Activated CD8-positive, alpha-beta memory T cell treated with anti-CD3 and anti-CD28 coated beads, Interleukin-2, amount 10 ng/mL, durations not matched to agents 7 days and 5 days (primary cell): ENCODE measurements around the gene NEDD4. TPM values are rescaled to one million over a fixed set of nuclear protein-coding genes. Genes with fewer than 3 reads are reported as not detected.
A peak's percentile ranks its signal among the peaks of the same experiment; 100 is the strongest.

Experiments used
- ATAC-seq: fragments of 150-1000 bp; cut with Tn5 transposase; one replicate; pipeline ENCODE4 v1.10.0; 2021; ENCODE audit warnings: moderate library complexity
- CTCF ChIA-PET: fragments of 350-600 bp; sonication (Branson Sonifier 250); formaldehyde crosslinking; loops from one replicate; lab custom pipeline; 2021; ENCODE audit warnings: antibody characterized with exemption; lab: Charles Lee
- DNase-seq: peaks from one replicate; pipeline ENCODE4 v3.0.0-alpha.2; 2020
- H3K27ac Mint-ChIP-seq: one replicate; pipeline ENCODE4 v1.8.0; 2021; ENCODE audit warnings: mild to moderate bottlenecking, mixed read lengths
- H3K27me3 Mint-ChIP-seq: one replicate; pipeline ENCODE4 v1.8.0; 2021; ENCODE audit warnings: mixed read lengths
- H3K36me3 Mint-ChIP-seq: one replicate; pipeline ENCODE4 v1.8.0; 2021; ENCODE audit warnings: mild to moderate bottlenecking, mixed read lengths
- H3K4me1 Mint-ChIP-seq: one replicate; pipeline ENCODE4 v1.8.0; 2021; ENCODE audit warnings: mixed read lengths
- H3K4me3 Mint-ChIP-seq: one replicate; pipeline ENCODE4 v1.8.0; 2021; ENCODE audit warnings: mild to moderate bottlenecking, moderate library complexity, mixed read lengths
- H3K9me3 Mint-ChIP-seq: one replicate; pipeline ENCODE4 v1.8.0; 2022; ENCODE audit warnings: low read depth, mixed read lengths
- total RNA-seq, 2 experiments: library from RNA; stranded (reverse); gene quantifications; one replicate each; pipeline ENCODE4 v1.2.3, GENCODE V29; 2021

NEDD4 gene
- total RNA-seq, 2 experiments from 2014 or later: 9.9 to 14.9 TPM

DNA sequence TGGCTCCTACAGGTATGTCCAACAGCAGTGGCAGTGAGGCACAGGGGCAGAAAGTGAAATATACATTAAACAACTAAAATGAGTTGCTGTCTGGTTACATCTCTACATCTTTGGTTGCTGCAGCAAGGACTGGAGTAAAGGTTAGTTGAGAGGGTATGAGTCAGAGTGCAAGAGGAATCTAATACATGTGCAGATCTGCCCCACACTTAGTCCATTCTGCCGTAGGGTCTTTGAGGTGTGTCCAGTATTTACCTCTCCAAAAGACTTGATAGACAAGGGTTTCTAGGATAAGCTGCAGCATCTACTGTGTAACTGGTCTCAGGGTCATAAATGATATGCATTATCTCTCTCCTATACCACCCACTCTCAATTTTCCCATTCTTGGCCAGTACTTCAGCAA lies 6.2 kb upstream of the NEDD4 start:
- H3K4me1 Mint-ChIP-seq: no peaks in the 10 kb centered on the region
- no peak overlapping the region for H3K4me3 Mint-ChIP-seq
- no peak for ATAC-seq
- H3K27me3 Mint-ChIP-seq: peaks cover 63% of the 10 kb centered on the region
- H3K36me3 Mint-ChIP-seq: peaks cover 3% of the 10 kb centered on the region
- CTCF ChIA-PET: no interaction called here
- no peak overlapping the region for H3K27ac Mint-ChIP-seq
- DNase-seq: no peak
- H3K9me3 Mint-ChIP-seq: no peaks in the 10 kb centered on the region

GRCh38 chr15:55998478-55998877 lies 5.1 kb upstream of the NEDD4 start:
- Mint-ChIP-seq H3K4me1 (peaks cover 4% of the 10 kb centered on the region), H3K36me3 (peaks cover 3% of the 10 kb centered on the region), H3K27ac (no peak overlapping the region), H3K27me3 (peaks cover 69% of the 10 kb centered on the region), H3K4me3 (no peak overlapping the region), H3K9me3 (no peaks in the 10 kb centered on the region)
- DNase-seq: no peak
- CTCF ChIA-PET: no interaction called here
- ATAC-seq: no peak

DNA sequence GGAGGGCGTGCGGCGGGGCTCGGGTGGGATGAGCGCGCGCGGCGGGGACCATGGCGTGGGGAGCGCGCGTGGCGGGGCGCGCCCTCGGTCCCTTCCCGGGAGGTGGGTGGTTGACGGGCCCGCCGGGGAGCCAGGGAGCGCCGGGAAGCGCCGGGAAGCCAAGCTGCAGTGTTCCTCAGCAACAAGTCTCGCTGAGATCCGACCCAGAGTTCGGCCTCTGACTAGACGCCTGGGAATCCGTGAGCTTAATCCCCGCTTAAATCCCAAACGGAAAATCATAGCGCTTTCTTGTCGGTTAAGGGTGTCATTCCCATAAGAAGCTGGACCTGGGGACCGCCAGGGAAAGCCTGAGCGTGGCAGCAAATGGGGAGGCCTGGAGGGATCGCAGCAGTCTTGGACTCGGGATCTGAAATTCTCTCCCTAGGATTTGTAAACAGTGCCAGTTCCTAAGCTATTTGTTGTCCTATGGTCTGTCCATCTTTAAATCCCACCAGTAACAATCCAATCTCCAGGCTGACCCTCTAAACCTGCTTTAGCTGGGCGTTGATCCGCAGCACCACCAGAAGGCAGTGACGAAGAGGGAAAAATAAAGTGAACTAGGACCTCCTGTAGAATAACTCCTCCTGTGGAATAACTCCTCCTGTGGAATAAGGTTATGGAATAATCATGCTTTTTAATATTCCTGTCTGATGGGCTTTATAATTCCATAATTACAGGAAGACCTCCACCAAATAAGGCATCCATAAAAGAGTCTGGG lies 570 bp upstream of the NEDD4 start:
- Mint-ChIP-seq H3K4me1 (peaks cover 16% of the 10 kb centered on the region), H3K27ac (peak overlapping the region; percentile 58), H3K27me3 (peaks cover 45% of the 10 kb centered on the region), H3K36me3 (peaks cover 5% of the 10 kb centered on the region), H3K9me3 (no peaks in the 10 kb centered on the region), H3K4me3 (peak overlapping the region; percentile 85)
- DNase-seq (no peak), ATAC-seq (no peak)
- CTCF ChIA-PET: interaction anchor here (0.7 to 1.5 kb wide), 6 partner anchors 48 to 255 kb away, joined by 3 read pairs; no protein-coding TSS in a partner anchor

DNA sequence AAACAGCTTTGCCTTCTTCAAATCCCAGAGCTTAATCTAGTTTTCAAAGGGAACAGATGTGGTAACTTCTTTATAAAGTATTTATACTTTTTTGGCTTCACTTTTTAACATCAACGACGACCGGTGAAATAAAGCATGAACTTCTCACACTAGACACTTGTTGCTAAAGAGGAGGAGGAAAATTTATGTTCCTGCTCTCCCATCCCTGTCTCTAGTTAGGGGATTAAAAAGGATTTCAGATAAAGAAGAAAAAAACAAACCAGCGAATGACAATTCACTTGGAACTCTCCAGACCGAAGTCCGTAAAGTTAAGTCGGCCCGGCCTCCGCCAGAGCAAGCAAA lies 672 bp downstream of the NEDD4 start:
- ATAC-seq (no peak), DNase-seq (no peak)
- H3K36me3 Mint-ChIP-seq: peaks cover 7% of the 10 kb centered on the region
- peaks cover 33% of the 10 kb centered on the region for H3K27me3 Mint-ChIP-seq
- CTCF ChIA-PET: interaction anchor here (1.0 to 2.0 kb wide), 5 partner anchors 9 to 253 kb away, joined by 3 to 10 read pairs (median 3); no protein-coding TSS in a partner anchor
- H3K9me3 Mint-ChIP-seq: no peaks in the 10 kb centered on the region
- peak overlapping the region; percentile 85 for H3K4me3 Mint-ChIP-seq
- H3K27ac Mint-ChIP-seq: peak overlapping the region; percentile 42
- peaks cover 16% of the 10 kb centered on the region for H3K4me1 Mint-ChIP-seq

DNA sequence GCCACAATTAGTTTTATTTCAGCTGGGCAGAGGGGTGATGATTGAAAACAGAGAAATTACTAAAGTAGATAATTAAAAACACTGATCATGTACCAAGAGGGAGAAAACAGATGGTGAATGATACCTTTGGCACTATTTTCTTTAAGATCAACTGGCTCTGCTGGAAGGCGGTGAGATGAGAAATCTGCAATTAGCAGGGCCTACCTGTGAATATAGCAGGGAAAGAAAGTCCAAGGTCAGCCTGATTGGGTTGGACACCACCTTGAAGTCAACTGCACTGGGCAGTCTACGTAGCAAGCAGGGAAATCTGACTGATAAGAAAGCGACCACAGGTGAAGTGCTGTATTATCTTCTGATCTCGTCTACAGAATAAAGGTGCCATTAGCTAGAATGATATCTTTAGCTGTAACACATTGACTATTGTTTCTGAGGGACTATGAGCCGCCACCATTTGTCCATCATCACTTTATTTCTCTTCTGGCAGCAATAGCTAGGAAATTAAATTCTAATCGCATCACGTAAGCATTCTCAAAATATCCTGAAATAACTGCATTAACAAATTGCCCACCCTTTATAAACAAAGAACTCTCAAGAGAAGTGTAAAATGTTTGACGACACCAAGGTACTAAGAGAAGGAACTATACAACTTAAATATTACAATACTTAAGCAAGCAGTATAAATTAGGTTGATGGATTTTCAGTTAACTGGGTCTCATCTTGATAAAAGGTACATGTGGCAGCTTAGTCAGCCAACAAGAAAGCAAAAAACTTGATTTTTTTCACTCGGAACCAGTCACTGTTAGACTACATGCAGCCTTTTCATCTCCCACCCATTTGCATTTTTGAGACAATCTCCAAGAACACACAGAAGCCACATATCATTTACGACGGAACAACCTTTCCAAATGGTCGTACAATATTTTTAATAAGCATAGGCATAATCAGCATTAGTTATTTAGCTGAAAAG lies 1.3 kb downstream of the NEDD4 start:
- Mint-ChIP-seq H3K4me3 (peak overlapping the region; percentile 85), H3K4me1 (peaks cover 16% of the 10 kb centered on the region), H3K9me3 (no peaks in the 10 kb centered on the region), H3K36me3 (peaks cover 7% of the 10 kb centered on the region), H3K27me3 (peaks cover 29% of the 10 kb centered on the region), H3K27ac (no peak overlapping the region)
- ATAC-seq (no peak), DNase-seq (no peak)
- CTCF ChIA-PET: interaction anchor here (1.0 to 2.0 kb wide), 6 partner anchors 9 to 254 kb away, joined by 3 to 10 read pairs (median 3); no protein-coding TSS in a partner anchor

GRCh38 chr15:55990998-55991397 lies 2.4 kb downstream of the NEDD4 start:
- Mint-ChIP-seq H3K4me1 (peaks cover 16% of the 10 kb centered on the region), H3K9me3 (peaks cover 2% of the 10 kb centered on the region), H3K4me3 (no peak overlapping the region), H3K36me3 (peaks cover 9% of the 10 kb centered on the region), H3K27me3 (peaks cover 18% of the 10 kb centered on the region), H3K27ac (no peak overlapping the region)
- CTCF ChIA-PET: interaction anchor here (1.1 kb wide), 1 partner anchor 63 kb away, joined by 3 read pairs; no protein-coding TSS in a partner anchor
- DNase-seq: no peak
- no peak for ATAC-seq

GRCh38 chr15:55990516-55990915 lies 2.9 kb downstream of the NEDD4 start:
- ATAC-seq: no peak
- no peak overlapping the region for H3K4me3 Mint-ChIP-seq
- peaks cover 2% of the 10 kb centered on the region for H3K9me3 Mint-ChIP-seq
- H3K4me1 Mint-ChIP-seq: peaks cover 16% of the 10 kb centered on the region
- CTCF ChIA-PET: no interaction called here
- H3K27ac Mint-ChIP-seq: no peak overlapping the region
- no peak for DNase-seq
- H3K36me3 Mint-ChIP-seq: peaks cover 9% of the 10 kb centered on the region
- H3K27me3 Mint-ChIP-seq: peaks cover 13% of the 10 kb centered on the region

- DNase-seq: no peak
- Mint-ChIP-seq H3K27ac (no peak overlapping the region), H3K36me3 (peaks cover 9% of the 10 kb centered on the region), H3K4me3 (no peak overlapping the region), H3K27me3 (peaks cover 3% of the 10 kb centered on the region), H3K4me1 (peaks cover 16% of the 10 kb centered on the region), H3K9me3 (peaks cover 2% of the 10 kb centered on the region)
- CTCF ChIA-PET: interaction anchor here (1.1 kb wide), 1 partner anchor 64 kb away, joined by 3 read pairs; no protein-coding TSS in a partner anchor
- no peak for ATAC-seq
Observed at GRCh38 chr15:55989383-55989782, 4.0 kb downstream of the NEDD4 start.

- Mint-ChIP-seq H3K9me3 (peaks cover 2% of the 10 kb centered on the region), H3K4me1 (peaks cover 2% of the 10 kb centered on the region), H3K27me3 (no peaks in the 10 kb centered on the region), H3K4me3 (no peak overlapping the region), H3K36me3 (peaks cover 3% of the 10 kb centered on the region), H3K27ac (no peak overlapping the region)
- ATAC-seq: no peak
- no peak for DNase-seq
- CTCF ChIA-PET: no interaction called here
Observed at GRCh38 chr15:55981582-55982249, 11.7 kb downstream of the NEDD4 start.

GRCh38 chr15:55980511-55980910 lies 12.9 kb downstream of the NEDD4 start:
- CTCF ChIA-PET: no interaction called here
- no peak overlapping the region for H3K27ac Mint-ChIP-seq
- ATAC-seq (no peak), DNase-seq (no peak)
- H3K9me3 Mint-ChIP-seq: no peaks in the 10 kb centered on the region
- H3K36me3 Mint-ChIP-seq: peaks cover 6% of the 10 kb centered on the region
- H3K4me1 Mint-ChIP-seq: peaks cover 2% of the 10 kb centered on the region
- H3K27me3 Mint-ChIP-seq: no peaks in the 10 kb centered on the region
- no peak overlapping the region for H3K4me3 Mint-ChIP-seq

DNA sequence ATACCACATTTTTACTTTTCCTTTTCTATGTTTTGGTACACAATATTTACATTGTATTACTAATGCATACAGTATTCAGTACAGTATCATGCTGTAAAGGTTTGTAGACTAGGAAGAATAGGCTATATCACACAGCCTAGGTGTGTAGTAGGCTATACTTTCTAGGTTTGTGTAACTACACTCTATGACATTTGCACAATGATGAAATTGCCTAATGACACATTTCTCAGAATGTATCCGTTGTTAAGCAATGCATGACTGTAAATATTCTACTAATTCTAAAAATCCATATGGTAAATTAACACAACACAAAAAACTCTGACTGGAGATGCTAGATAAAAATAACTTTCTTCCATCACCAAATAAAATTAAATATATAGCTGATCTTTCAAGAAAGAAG lies 16.2 kb downstream of the NEDD4 start:
- H3K9me3 Mint-ChIP-seq: no peaks in the 10 kb centered on the region
- H3K4me3 Mint-ChIP-seq: no peak overlapping the region
- DNase-seq (no peak), ATAC-seq (no peak)
- no peaks in the 10 kb centered on the region for H3K27me3 Mint-ChIP-seq
- H3K27ac Mint-ChIP-seq: no peak overlapping the region
- H3K4me1 Mint-ChIP-seq: peaks cover 2% of the 10 kb centered on the region
- CTCF ChIA-PET: no interaction called here
- H3K36me3 Mint-ChIP-seq: peaks cover 6% of the 10 kb centered on the region

DNA sequence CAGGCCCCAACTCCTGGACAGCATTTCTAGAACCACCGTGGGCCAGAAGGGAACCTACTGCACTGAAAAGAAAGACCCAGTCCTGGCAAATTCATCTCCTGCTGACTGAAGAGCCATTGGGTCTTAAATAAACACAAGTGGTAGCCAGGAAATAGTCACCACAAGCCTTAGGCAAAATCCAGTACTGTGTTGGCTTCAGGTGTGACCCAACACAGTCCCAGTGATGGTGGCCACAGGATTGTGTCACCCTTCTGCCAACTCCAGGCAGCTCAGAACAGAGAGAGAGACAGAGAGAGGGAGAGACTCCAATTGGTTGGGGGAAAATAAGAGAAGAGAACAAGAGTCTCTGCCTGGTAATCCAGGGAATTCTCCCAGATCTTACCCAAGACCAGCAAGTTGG lies 23.1 kb downstream of the NEDD4 start:
- no peak overlapping the region for H3K4me3 Mint-ChIP-seq
- H3K4me1 Mint-ChIP-seq: no peaks in the 10 kb centered on the region
- H3K27me3 Mint-ChIP-seq: no peaks in the 10 kb centered on the region
- no peak overlapping the region for H3K27ac Mint-ChIP-seq
- ATAC-seq (no peak), DNase-seq (no peak)
- H3K36me3 Mint-ChIP-seq: no peaks in the 10 kb centered on the region
- CTCF ChIA-PET: no interaction called here
- H3K9me3 Mint-ChIP-seq: no peaks in the 10 kb centered on the region

- Mint-ChIP-seq H3K4me3 (no peak overlapping the region), H3K36me3 (peaks cover 3% of the 10 kb centered on the region), H3K9me3 (no peaks in the 10 kb centered on the region), H3K27ac (no peak overlapping the region), H3K4me1 (no peaks in the 10 kb centered on the region), H3K27me3 (no peaks in the 10 kb centered on the region)
- CTCF ChIA-PET: no interaction called here
- DNase-seq (no peak), ATAC-seq (no peak)
Observed at GRCh38 chr15:55969582-55969981, 23.8 kb downstream of the NEDD4 start.
